Stomach (tissue), 4 donors: ENCODE data around the gene IL21R.

Experiments
- EP300 ChIP-seq: sonication (generic); formaldehyde crosslinking; IDR thresholded peaks from one replicate; pipeline ENCODE4 v1.6.1; 2017; ENCODE audit warnings: antibody characterized with exemption
- POLR2A ChIP-seq, 4 donors: fragments of 450-650 bp; IDR thresholded peaks; one replicate each; pipeline ENCODE4 v1.6.1; 2016; ENCODE audit warnings: antibody characterized with exemption in 4 of 4, control low read depth in 2 of 4, mild to moderate bottlenecking in 1 of 4, moderate library complexity in 1 of 4
- POLR2AphosphoS5 ChIP-seq, 3 donors: sonication (generic); formaldehyde crosslinking; IDR thresholded peaks; one replicate each; pipeline ENCODE4 v1.6.1; 2016; ENCODE audit warnings: antibody characterized with exemption in 3 of 3
- TF ChIP-seq, protein P1 (sequence below), 7 experiments: fragments of 450-650 bp in 4 of 7; fragments of 200-600 bp in 3 of 7; sonication (generic) in 3 of 7; IDR thresholded peaks; one replicate each; pipeline ENCODE4 v1.5.1; 2016 to 2019; ENCODE audit warnings: antibody characterized with exemption in 7 of 7, control low read depth in 2 of 7, mild to moderate bottlenecking in 1 of 7

DNA sequence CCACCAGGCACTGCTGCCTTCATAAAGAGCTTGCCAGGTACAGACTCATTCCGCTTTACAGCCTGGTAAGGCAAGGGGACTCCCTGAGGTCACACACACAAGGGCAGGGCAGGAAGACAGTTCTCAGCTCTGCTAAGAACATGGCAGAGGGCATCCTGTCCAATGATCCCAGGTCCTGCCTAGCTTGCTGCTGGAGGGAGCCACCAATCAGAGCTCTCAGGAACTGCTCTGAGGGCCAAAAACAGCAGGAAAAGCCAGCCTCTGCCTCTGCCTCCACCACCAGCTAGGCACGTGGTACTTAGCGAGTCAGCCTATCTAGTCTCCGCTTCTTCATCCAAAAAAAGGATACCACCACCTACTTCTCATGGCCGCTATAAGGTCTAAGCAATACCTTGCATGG lies 81.7 kb downstream of the IL21R start:
- TF ChIP-seq, protein P1, sequence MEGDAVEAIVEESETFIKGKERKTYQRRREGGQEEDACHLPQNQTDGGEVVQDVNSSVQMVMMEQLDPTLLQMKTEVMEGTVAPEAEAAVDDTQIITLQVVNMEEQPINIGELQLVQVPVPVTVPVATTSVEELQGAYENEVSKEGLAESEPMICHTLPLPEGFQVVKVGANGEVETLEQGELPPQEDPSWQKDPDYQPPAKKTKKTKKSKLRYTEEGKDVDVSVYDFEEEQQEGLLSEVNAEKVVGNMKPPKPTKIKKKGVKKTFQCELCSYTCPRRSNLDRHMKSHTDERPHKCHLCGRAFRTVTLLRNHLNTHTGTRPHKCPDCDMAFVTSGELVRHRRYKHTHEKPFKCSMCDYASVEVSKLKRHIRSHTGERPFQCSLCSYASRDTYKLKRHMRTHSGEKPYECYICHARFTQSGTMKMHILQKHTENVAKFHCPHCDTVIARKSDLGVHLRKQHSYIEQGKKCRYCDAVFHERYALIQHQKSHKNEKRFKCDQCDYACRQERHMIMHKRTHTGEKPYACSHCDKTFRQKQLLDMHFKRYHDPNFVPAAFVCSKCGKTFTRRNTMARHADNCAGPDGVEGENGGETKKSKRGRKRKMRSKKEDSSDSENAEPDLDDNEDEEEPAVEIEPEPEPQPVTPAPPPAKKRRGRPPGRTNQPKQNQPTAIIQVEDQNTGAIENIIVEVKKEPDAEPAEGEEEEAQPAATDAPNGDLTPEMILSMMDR (IDR thresholded peaks at IDR 0.05), result no peak
- no peak for TF ChIP-seq POLR2AphosphoS5 (IDR thresholded peaks at IDR 0.05)
- no peak for TF ChIP-seq POLR2A (IDR thresholded peaks at IDR 0.05)
- TF ChIP-seq EP300, result no peak
